ENCODE data around the gene APOA5.
"Not testable (repeated sequence)": the region's sequence is repeated elsewhere in the genome, so short reads cannot be mapped to it uniquely, and the experiment has no call there.

Gene APOA5

DNA sequence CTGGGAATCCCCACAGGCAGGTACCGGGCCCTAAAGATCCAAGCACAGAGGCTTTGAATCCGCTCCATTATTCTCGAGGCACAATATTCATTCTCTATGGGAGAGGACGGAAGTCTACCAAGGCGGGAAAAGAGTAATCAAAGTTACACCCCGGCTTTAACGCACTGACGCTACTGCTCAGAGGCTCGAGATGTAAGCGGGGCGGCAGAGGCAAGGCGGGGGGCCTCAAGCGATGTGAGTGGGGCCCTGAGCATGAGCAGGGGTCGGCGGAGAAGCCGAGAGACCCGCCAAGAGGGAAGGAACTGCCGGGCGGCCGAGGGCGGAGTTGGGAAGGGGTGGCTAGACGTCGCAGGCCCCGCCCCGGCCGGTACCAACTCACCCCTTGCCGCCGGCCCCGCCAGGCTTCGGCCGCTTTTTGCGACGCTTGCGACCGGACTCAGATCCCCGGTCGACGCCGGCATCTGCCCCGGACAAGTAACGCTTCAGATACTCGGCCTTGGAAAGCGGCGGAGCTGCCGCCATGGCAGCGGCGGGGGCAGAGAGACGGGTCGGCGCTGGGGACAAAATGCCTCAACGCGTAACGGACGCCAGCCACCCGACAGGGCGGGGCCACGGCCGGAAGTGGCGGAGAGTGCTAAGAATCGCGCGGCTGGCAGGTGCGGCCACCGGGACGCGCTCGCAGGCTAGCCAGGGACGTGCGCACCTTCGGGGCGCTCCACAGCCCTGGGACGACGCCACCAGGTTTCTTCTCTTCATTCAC, 19.1 kb downstream of the APOA5 start, which contains the start of gene BUD13:
TSS of gene BUD13 (minus strand) at position 545 of the 760 bp plus-strand sequence. CDS start at position 522, 23 bp downstream.
- DNase-seq: peak; percentile 95

DNA sequence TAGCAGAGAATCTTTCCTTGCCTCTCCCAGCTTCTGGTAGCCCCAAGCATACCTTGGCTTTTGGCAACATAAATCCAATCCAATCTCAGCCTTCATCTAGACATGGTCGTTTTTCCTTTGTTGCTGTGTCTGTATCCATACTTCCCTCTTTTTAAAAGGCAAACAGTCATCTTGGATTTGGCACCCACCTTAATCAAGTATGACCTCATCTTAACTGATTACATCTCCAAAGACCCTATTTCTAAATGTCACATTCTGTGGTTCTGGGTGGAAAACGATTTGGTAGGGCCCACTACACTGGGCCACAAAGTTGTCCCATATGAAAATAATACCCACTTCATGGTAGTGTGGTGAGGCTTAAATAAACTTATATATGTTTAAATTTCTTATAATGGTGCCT, 19.7 kb downstream of the APOA5 start:
- no peak for DNase-seq

DNA sequence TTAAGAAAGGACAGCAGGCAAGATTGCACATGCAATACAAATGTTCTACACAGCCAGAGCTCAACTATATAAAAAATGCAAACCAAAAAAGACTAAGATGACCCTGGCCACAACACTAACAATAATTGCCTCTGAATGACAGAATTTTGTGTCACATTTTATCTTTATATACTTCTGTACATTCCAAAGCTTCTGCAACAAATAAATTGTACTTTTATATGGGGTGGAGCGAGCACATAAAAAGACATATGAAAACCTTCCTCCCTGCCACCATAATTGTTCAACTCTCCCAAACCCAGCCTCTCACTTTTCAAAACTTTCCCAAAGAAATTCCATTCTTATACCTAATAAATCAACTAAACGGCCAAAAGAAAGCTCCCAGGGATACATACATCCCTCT, 29.5 kb downstream of the APOA5 start:
- DNase-seq: no peak

DNA sequence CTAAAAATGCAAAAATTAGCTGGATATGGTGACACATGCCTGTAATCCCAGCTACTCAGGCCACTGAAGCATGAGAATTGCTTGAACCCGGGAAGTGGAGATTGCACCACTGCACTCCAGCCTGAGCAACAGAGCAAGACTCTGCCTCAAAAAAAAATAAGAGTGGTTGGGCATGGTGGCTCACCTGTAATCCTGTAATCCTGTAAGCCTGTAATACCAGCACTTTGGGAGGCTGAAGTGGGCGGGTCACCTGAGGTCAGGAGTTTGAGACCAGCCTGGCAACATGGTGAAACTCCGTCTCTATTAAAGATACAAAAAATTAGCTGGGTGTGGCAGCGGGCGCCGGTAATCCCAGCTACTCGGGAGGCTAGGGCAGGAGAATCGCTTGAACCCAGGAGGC, 35.6 kb downstream of the APOA5 start:
- DNase-seq: not testable (repeated sequence)

DNA sequence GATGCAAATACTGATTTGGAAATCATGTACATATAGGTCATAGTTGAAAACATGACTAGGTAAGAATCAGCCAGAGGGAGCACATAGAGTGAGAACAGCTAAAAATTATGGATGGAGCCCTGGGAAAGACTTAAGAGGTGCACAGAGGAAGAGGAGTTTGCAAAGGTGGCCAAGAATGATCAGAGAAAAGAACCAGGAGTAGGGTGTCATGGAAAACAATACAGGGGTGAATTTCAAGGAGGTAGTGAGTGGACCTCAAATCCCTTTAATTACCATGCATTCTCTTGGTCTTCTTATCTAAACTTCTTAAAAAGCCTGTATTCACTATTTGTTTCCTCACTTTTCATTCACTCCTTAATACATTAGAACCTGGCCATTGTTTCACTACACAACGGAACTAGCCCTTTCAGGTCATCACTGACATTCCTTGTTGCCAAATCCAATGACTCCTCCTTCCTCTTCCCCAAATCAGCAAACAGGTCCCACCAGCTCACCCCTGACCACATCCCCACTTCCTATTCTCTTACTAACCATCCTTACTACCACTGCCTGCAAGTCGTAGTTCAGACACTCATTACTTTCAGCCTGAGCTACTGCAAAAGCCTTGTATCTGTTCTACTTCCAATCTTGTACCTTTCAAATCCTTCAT, 41.5 kb downstream of the APOA5 start:
- no peak for DNase-seq

DNA sequence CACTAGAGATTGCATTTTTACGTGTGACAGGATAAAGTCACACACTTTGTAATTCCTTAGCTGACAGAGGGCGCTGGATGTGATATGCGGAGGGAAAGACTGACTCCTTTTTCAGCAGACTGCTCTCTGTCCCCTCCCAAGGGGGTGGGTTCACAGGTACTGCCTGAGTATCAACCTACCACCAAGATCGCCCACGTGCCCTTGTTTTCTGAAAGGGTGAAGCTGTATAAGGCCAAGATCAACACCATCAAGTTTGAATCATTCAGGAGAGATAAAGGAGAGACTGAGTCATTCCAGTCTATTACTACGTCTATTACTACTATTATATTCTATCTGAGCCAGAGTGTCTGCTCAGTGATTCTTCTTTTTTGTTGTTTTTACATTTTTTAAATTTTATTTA, 49.6 kb downstream of the APOA5 start:
- DNase-seq: no peak

DNA sequence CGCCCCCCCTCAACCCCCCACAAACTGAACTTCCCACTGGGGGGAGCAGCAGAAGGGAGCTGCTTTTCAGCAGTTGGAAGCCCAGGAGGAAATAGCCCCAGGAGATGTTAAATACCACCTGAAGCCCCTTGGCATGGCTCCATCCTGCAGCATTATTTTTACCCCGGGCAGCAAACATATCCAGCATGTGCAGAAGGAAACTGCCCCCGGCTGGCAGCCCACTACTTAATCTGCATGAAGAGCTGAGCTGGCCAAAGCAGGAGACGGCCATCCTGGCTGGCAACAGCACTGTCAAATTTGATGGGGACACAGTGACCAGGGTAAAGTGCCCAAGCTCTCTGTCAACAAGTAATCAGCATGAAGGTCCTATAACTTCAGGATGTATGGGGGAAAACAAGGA, 50.9 kb downstream of the APOA5 start:
- DNase-seq: no peak
